ENCODE results near the gene ANKRA2. TPM values are rescaled to one million over a fixed set of nuclear protein-coding genes. Genes with fewer than 3 reads are reported as not detected.

ANKRA2 gene
- total and polyA plus RNA-seq, 2 of the 8 experiments (the other 6 are each of a cell fraction or from before 2014, with no cell fraction given), result 7.0 to 12.6 TPM

- TF ChIP-seq CBX5 (IDR thresholded peaks at IDR 0.05; ENCODE audit: low read depth, low read length) (no peak), ASH2L (IDR thresholded peaks at IDR 0.05; ENCODE audit: low read length) (no peak), RAD21 (IDR thresholded peaks at IDR 0.05 in 1 of 2, conservative IDR thresholded peaks at IDR 0.05 in 1 of 2; ENCODE audit: low read depth in 2 of 2, low read length in 2 of 2) (peak; percentile 93), RFX5 (IDR thresholded peaks at IDR 0.05; ENCODE audit: borderline replicate concordance, low read depth, low read length) (no peak), EP300 (IDR thresholded peaks at IDR 0.05; ENCODE audit: borderline replicate concordance in 1 of 2, low read depth in 2 of 2, low read length in 2 of 2) (no peak)
Observed at GRCh38 chr5:73591102-73591695, 25.8 kb upstream of the ANKRA2 start (continued).

All from H1 (cell line).